A549 (cell line): Measurements from ENCODE around the gene SST. TPM values are rescaled to one million over a fixed set of nuclear protein-coding genes. Genes with fewer than 3 reads are reported as not detected.

ENCODE experiments used
- ATAC-seq, 2 experiments: fragments of 200-7000 bp in 1 of 2; fragments of >200 bp in 1 of 2; cut with Nextera tagmentation in 1 of 2; cut with Tn5 transposase in 1 of 2; 3 replicates each; pipeline versions ENCODE4 v1.8.0 to v1.9.1; 2018 to 2020; ENCODE audit warnings: mild to moderate bottlenecking in 1 of 2, moderate library complexity in 1 of 2
- CTCF ChIA-PET: fragments of 300-600 bp; sonication (Branson Sonifier 250); formaldehyde crosslinking; extraction: SDS; loops from one replicate; lab custom pipeline; 2021; ENCODE audit warnings: antibody characterized with exemption, inconsistent platforms; lab: Yijun Ruan, JAX
- POLR2A ChIA-PET: fragments of 350-600 bp; formaldehyde crosslinking; extraction: SDS; loops from one replicate; lab custom pipeline; 2021; ENCODE audit warnings: antibody characterized with exemption, inconsistent platforms; lab: Yijun Ruan, JAX
- DNase-seq, 2 experiments: peaks; one replicate each; pipeline versions ENCODE4 v3.0.0 to v3.0.0-alpha.2; 2011 to 2016; ENCODE audit warnings: low read depth in 1 of 2, low spot score in 1 of 2
- FAIRE-seq: peaks from 2 replicates; lab custom pipeline; 2011; peaks lifted over from hg19 to GRCh38; lab: Jason Lieb, UNC
- H3K27ac ChIP-seq, 2 experiments: fragments of >200 bp; sonication (Bioruptor Twin); formaldehyde crosslinking; 3 replicates each; pipeline ENCODE4 v1.5.1; 2016 to 2017
- H3K4me1 ChIP-seq: fragments of >200 bp; sonication (Bioruptor Twin); formaldehyde crosslinking; 3 replicates; pipeline ENCODE4 v1.6.1; 2016
- H3K4me2 ChIP-seq: fragments of >200 bp; sonication (Bioruptor Twin); formaldehyde crosslinking; 3 replicates; pipeline ENCODE4 v1.6.1; 2016
- H3K4me3 ChIP-seq: fragments of >200 bp; sonication (Bioruptor Twin); formaldehyde crosslinking; 3 replicates; pipeline ENCODE4 v1.5.1; 2016
- H3K9me3 ChIP-seq: fragments of >200 bp; sonication (Bioruptor Twin); formaldehyde crosslinking; 3 replicates; pipeline ENCODE4 v1.6.1; 2016
- E2F6 ChIP-seq: IDR thresholded peaks from 2 replicates; pipeline ENCODE4 v1.6.1; 2012; ENCODE audit warnings: low read depth, borderline replicate concordance
- EHMT2 ChIP-seq: fragments of 200-600 bp; sonication (generic); IDR thresholded peaks from 2 replicates; pipeline ENCODE4 v1.6.1; 2016; ENCODE audit warnings: antibody characterized with exemption, low read depth, mild to moderate bottlenecking, moderate library complexity
- ELK1 ChIP-seq: fragments of 150-350 bp; IDR thresholded peaks from 2 replicates; pipeline ENCODE4 v1.6.1; 2014; ENCODE audit warnings: low read depth, mild to moderate bottlenecking, low read length
- HDAC2 ChIP-seq: fragments of 200-600 bp; sonication (generic); IDR thresholded peaks from 2 replicates; pipeline ENCODE4 v1.6.1; 2016
- HOXB13 ChIP-seq: fragments of 250-450 bp; sonication (Bioruptor Pico); IDR thresholded peaks from 2 replicates; pipeline ENCODE4 v1.5.0; 2020; ENCODE audit warnings: low read depth, mild to moderate bottlenecking, moderate library complexity
- JUN ChIP-seq, 2 experiments: fragments of >200 bp; sonication (Bioruptor Twin); formaldehyde crosslinking; IDR thresholded peaks; 2 replicates in 1 of 2; 3 replicates in 1 of 2; pipeline ENCODE4 v1.6.1; 2016 to 2017
- JUNB ChIP-seq: fragments of >200 bp; sonication (Bioruptor Twin); formaldehyde crosslinking; IDR thresholded peaks from 2 replicates; pipeline ENCODE4 v1.6.1; 2016
- KDM5A ChIP-seq: fragments of 200-600 bp; sonication (generic); IDR thresholded peaks from 2 replicates; pipeline ENCODE4 v1.6.1; 2016; ENCODE audit warnings: antibody characterized with exemption, mild to moderate bottlenecking
- MAFK ChIP-seq: fragments of 450-650 bp; IDR thresholded peaks from 2 replicates; pipeline ENCODE4 v1.6.1; 2014; ENCODE audit not compliant: partially characterized antibody
- MAX ChIP-seq: IDR thresholded peaks from 2 replicates; pipeline ENCODE4 v1.6.1; 2012
- NPAS2 ChIP-seq: fragments of 250-450 bp; sonication (Bioruptor Pico); IDR thresholded peaks from 2 replicates; pipeline ENCODE4 v1.8.0; 2022; ENCODE audit warnings: mild to moderate bottlenecking, moderate library complexity, borderline replicate concordance
- SMC3 ChIP-seq: fragments of >200 bp; sonication (Bioruptor Twin); formaldehyde crosslinking; IDR thresholded peaks from 3 replicates; pipeline ENCODE4 v1.6.1; 2018; ENCODE audit warnings: inconsistent platforms
- SREBF2 ChIP-seq: fragments of 450-650 bp; IDR thresholded peaks from 2 replicates; pipeline ENCODE4 v1.6.1; 2014; ENCODE audit warnings: mild to moderate bottlenecking, moderate library complexity
- ZFP36 ChIP-seq: fragments of 450-650 bp; IDR thresholded peaks from 2 replicates; pipeline ENCODE4 v1.6.1; 2014; ENCODE audit warnings: borderline replicate concordance; ENCODE audit not compliant: partially characterized antibody
- WGBS: methylation state at CpG from one replicate; pipeline ENCODE4 v1.1.6; 2017; ENCODE audit errors: missing lambda C conversion rate; 5-methylcytosine and 5-hydroxymethylcytosine counted together
- polyA minus RNA-seq: library from RNA; depleted of rRNA, polyadenylated mRNA; stranded (reverse); fragments of >200 nt; gene quantifications from 2 replicates; pipeline ENCODE4 v1.2.3, GENCODE V29; 2011; rRNA and poly(A)+ RNA removed
- polyA plus RNA-seq, 4 experiments: library from polyadenylated mRNA; depleted of rRNA in 3 of 4; stranded (reverse); fragments of >200 nt; fragmentation: RNase III in 1 of 4; extraction: RNeasy Plus Mini Kit Qiagen cat#74134 plus additional on column Dnase treatment in 1 of 4; gene quantifications; 2 replicates in 3 of 4; 3 replicates in 1 of 4; pipeline ENCODE4 v1.2.3, GENCODE V29; 2011 to 2017
- TF ChIP-seq, protein P1 (sequence below): IDR thresholded peaks from 2 replicates; pipeline ENCODE4 v1.6.1; 2012
- TF ChIP-seq, protein P2 (sequence below): fragments of 200-600 bp; sonication (generic); IDR thresholded peaks from 2 replicates; pipeline ENCODE4 v1.6.1; 2016; ENCODE audit warnings: antibody characterized with exemption, mild to moderate bottlenecking, moderate library complexity

Gene SST
- polyA plus RNA-seq (2011; rRNA removed) = not detected in 2 replicates
- polyA plus RNA-seq (2012; cell fraction: cytosol; rRNA removed) = not detected in 2 replicates
- not detected in 2 replicates for polyA plus RNA-seq (2012; cell fraction: nucleus; rRNA removed)
- polyA plus RNA-seq (2017; fragmentation: RNase III; extraction: RNeasy Plus Mini Kit Qiagen cat#74134 plus additional on column Dnase treatment) = not detected in 3 replicates
- polyA minus RNA-seq = not detected in 2 replicates

DNA sequence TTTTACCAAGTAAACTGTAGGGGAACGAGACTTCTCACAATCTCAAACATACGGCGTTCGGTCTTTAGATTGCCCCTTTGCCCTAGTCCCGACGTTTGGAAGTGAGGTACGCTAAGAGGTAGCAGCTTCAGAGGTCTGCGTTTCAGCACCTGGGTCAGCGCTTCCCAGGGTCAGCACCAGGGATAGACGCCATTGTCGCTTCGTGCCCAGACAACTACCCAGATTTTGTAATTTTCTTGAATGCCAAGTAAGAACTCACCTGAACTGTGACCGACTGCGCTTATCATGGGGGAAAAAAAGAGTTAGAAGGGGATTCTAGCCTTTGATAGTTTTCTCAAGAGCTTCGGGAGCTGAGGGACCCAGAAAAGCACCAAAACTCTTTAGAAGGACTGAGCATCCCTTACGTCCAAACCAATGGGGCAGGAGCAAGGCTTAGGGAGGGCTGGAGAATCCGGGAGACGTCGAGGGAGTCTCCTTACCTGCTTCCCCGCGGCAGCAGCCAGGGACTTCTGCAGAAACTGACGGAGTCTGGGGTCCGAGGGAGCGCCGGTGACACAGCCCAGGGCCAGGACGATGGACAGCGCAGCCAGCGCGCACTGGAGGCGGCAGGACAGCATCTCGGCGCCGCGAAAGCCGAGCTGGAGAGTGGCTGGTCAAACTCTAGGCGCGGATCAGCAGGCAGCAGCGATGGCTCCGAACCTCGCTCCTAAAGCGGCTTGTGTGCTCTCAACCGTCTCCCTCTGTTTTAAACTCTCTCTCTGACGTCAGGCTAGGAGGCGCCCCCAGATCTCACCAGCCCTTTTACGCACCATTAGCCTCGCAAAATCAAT is at the start of gene SST:
SST (minus strand) TSS at position 720 of the 830 bp plus-strand sequence; CDS start at position 617, 103 bp downstream.
- no peak for FAIRE-seq

DNA sequence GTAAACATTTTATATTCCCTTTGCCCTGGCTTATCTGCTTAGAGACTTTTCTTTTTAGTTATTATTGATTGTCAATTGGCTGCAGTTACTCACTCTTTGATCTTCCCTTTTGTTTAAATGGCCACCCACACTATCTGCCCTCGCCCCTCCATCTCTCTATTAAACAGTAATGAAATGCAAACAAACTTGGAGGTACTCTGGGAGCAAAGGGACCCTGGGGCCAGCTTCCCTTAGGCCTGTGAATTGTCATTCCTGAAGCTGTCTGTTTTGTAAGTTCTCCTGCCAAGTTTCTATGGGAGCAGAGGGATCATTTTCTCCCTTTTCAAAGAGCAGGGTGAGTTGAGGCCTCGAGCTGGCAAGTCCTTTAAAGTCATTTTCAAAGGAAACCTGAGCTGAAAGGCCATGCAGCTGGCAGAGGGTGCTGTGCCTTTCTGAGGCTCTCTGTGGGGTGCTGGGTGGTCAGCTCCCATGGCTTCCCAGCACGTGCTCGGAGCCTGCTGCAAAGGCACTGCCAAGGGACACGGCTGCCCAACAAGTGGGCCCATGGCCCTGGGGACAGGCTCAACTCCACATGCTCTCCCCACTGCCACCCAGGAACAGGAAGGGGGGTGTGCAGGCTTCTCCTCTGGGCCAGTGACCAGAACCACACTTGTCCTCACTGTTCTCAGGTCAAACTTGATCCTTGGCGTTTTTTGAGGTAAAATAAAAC is 49.6 kb upstream of the SST start:
- 48% methylated on average over 3 of the region's 6 CpGs for WGBS
- FAIRE-seq = no peak

More for the DNA sequence above, at the start of gene SST:
- Histone ChIP-seq H3K4me1 (no peaks in the 10 kb centered on the region), H3K4me3 (no peak within 1 kb of the TSS), H3K4me2 (no peak within 1 kb of the TSS), H3K27ac (no peak within 1 kb of the TSS), H3K9me3 (no peaks in the 10 kb centered on the region)
- WGBS = 27% methylated on average over 23 of the region's 46 CpGs
- peak in 1 of 2 experiments; percentile 13 for DNase-seq
- TF ChIP-seq SREBF2 (no peak), NPAS2 (no peak), JUNB (no peak), EHMT2 (peak; percentile 93), ZFP36 (no peak), JUN (IDR thresholded peaks at IDR 0.05) (no peak)
- TF ChIP-seq, protein P1, sequence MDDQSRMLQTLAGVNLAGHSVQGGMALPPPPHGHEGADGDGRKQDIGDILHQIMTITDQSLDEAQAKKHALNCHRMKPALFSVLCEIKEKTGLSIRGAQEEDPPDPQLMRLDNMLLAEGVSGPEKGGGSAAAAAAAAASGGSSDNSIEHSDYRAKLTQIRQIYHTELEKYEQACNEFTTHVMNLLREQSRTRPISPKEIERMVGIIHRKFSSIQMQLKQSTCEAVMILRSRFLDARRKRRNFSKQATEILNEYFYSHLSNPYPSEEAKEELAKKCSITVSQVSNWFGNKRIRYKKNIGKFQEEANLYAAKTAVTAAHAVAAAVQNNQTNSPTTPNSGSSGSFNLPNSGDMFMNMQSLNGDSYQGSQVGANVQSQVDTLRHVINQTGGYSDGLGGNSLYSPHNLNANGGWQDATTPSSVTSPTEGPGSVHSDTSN = no peak
- TF ChIP-seq, protein P2, sequence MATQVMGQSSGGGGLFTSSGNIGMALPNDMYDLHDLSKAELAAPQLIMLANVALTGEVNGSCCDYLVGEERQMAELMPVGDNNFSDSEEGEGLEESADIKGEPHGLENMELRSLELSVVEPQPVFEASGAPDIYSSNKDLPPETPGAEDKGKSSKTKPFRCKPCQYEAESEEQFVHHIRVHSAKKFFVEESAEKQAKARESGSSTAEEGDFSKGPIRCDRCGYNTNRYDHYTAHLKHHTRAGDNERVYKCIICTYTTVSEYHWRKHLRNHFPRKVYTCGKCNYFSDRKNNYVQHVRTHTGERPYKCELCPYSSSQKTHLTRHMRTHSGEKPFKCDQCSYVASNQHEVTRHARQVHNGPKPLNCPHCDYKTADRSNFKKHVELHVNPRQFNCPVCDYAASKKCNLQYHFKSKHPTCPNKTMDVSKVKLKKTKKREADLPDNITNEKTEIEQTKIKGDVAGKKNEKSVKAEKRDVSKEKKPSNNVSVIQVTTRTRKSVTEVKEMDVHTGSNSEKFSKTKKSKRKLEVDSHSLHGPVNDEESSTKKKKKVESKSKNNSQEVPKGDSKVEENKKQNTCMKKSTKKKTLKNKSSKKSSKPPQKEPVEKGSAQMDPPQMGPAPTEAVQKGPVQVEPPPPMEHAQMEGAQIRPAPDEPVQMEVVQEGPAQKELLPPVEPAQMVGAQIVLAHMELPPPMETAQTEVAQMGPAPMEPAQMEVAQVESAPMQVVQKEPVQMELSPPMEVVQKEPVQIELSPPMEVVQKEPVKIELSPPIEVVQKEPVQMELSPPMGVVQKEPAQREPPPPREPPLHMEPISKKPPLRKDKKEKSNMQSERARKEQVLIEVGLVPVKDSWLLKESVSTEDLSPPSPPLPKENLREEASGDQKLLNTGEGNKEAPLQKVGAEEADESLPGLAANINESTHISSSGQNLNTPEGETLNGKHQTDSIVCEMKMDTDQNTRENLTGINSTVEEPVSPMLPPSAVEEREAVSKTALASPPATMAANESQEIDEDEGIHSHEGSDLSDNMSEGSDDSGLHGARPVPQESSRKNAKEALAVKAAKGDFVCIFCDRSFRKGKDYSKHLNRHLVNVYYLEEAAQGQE = peak; percentile 96
- CTCF ChIA-PET = interaction anchor here (1.1 to 22.2 kb wide), 3 partner anchors 9 to 346 kb away, joined by 4 to 564 read pairs (median 22); no protein-coding TSS in a partner anchor
- POLR2A ChIA-PET = no interaction called here
- ATAC-seq = 0 out of 6 replicates have a peak, but pooled peaks of 1 of the 2 experiments have one; percentile 59

More for the DNA sequence above, 49.6 kb upstream of the SST start:
- ATAC-seq (no peak), DNase-seq (no peak)
- no peak overlapping the region for H3K4me2 ChIP-seq
- ChIA-PET POLR2A (no interaction called here), CTCF (interaction anchor here (0.7 to 3.5 kb wide), 8 partner anchors 16 to 1236 kb away, joined by 3 to 13 read pairs (median 3); partner anchors contain the start of gene RPL39L)
- no peak for TF ChIP-seq JUN (IDR thresholded peaks at IDR 0.05)
- no peak for TF ChIP-seq E2F6
- no peak for TF ChIP-seq ELK1
- TF ChIP-seq MAFK = no peak
- no peak for TF ChIP-seq HOXB13
- TF ChIP-seq NPAS2 = no peak
- no peak for TF ChIP-seq KDM5A
- TF ChIP-seq MAX = no peak
- no peak for TF ChIP-seq HDAC2
- no peak for TF ChIP-seq SMC3
- no peaks in the 10 kb centered on the region for H3K4me1 ChIP-seq
- no peak overlapping the region for H3K27ac ChIP-seq
- no peaks in the 10 kb centered on the region for H3K9me3 ChIP-seq
- H3K4me3 ChIP-seq = no peak overlapping the region
